Right ventricle myocardium inferior (tissue), 1 donor: ENCODE results near the gene CPA2. TPM values are rescaled to one million over a fixed set of nuclear protein-coding genes. Genes with fewer than 3 reads are reported as not detected.
"Not testable (repeated sequence)": the region's sequence is repeated elsewhere in the genome, so short reads cannot be mapped to it uniquely, and the experiment has no call there.

Source experiments
- ATAC-seq: fragments of 200-7000 bp; cut with Tn5 transposase; one replicate; pipeline ENCODE4 v1.9.1; 2020; ENCODE audit warnings: mild to moderate bottlenecking, moderate library complexity
- DNase-seq: peaks from one replicate; pipeline ENCODE4 v3.0.0; 2021; ENCODE audit errors: missing footprints
- intact Hi-C: fragments of 100-400 bp; cut with DNase I; formaldehyde crosslinking; loops from one replicate; pipeline ENCODE4 v1.11.0; 2022
- total RNA-seq: library from RNA; stranded (reverse); fragmentation: NEBNext Ultra II Directional; extraction: Animal tissue kit (Norgen Biotek cat#: 25700); gene quantifications from one replicate; pipeline ENCODE4 v1.2.1, GENCODE V29; 2021
- donor health status: DM: no; HTN: yes; CAD: no; lungs with severe emphysema.

Gene CPA2
- total RNA-seq, 1 donor from 2014 or later, result not detected

GRCh38 chr7:130299866-130300265 is 33.2 kb downstream of the CPA2 start:
- DNase-seq (no peak), ATAC-seq (no peak)
- intact Hi-C loops, result no loop called here

GRCh38 chr7:130301501-130302020 is 34.9 kb downstream of the CPA2 start:
- DNase-seq, result no peak
- ATAC-seq, result no peak
- intact Hi-C loops, result no loop called here

- no peak for DNase-seq
- no peak for ATAC-seq
Measured at GRCh38 chr7:130302649-130303048, 36.0 kb downstream of the CPA2 start.

GRCh38 chr7:130303127-130303526 is 36.5 kb downstream of the CPA2 start:
- ATAC-seq (no peak), DNase-seq (no peak)
- intact Hi-C loops, result no loop called here

More at GRCh38 chr7:130302649-130303048, 36.0 kb downstream of the CPA2 start:
- intact Hi-C loops, result no loop called here

GRCh38 chr7:130303551-130303950 is 36.9 kb downstream of the CPA2 start:
- ATAC-seq (no peak), DNase-seq (no peak)
- intact Hi-C loops, result no loop called here

- ATAC-seq (no peak), DNase-seq (no peak)
- intact Hi-C loops, result no loop called here
Measured at GRCh38 chr7:130303982-130304381, 37.3 kb downstream of the CPA2 start.

- ATAC-seq, result no peak
- no peak for DNase-seq
- intact Hi-C loops, result no loop called here
Measured at GRCh38 chr7:130304878-130305277, 38.2 kb downstream of the CPA2 start.

- intact Hi-C loops, result no loop called here
- ATAC-seq (no peak), DNase-seq (no peak)
Measured at GRCh38 chr7:130305433-130306042, 38.9 kb downstream of the CPA2 start.

- ATAC-seq, result no peak
- intact Hi-C loops, result no loop called here
- no peak for DNase-seq
Measured at GRCh38 chr7:130309986-130310385, 43.3 kb downstream of the CPA2 start.

GRCh38 chr7:130314305-130314704 is 47.6 kb downstream of the CPA2 start:
- ATAC-seq (no peak), DNase-seq (no peak)
- intact Hi-C loops, result no loop called here

- intact Hi-C loops, result no loop called here
- ATAC-seq (no peak), DNase-seq (no peak)
Measured at GRCh38 chr7:130319541-130319940, 52.9 kb downstream of the CPA2 start.

- intact Hi-C loops, DNase-seq, ATAC-seq: not testable (repeated sequence)
Measured at GRCh38 chr7:130321542-130322229, 55.0 kb downstream of the CPA2 start.

- DNase-seq, result no peak
- intact Hi-C loops, result no loop called here
- ATAC-seq, result no peak
Measured at GRCh38 chr7:130322615-130323014, 56.0 kb downstream of the CPA2 start.

GRCh38 chr7:130324306-130324943 is 57.8 kb downstream of the CPA2 start:
- ATAC-seq, result no peak
- intact Hi-C loops, result no loop called here
- no peak for DNase-seq

- intact Hi-C loops, result no loop called here
- ATAC-seq, result no peak
- DNase-seq, result no peak
Measured at GRCh38 chr7:130329681-130330080, 63.0 kb downstream of the CPA2 start.

GRCh38 chr7:130332259-130333053 is 65.8 kb downstream of the CPA2 start:
- intact Hi-C loops, result no loop called here
- ATAC-seq (no peak), DNase-seq (no peak)

- intact Hi-C loops, result no loop called here
- ATAC-seq, result no peak
- no peak for DNase-seq
Measured at GRCh38 chr7:130333832-130334231, 67.2 kb downstream of the CPA2 start.

GRCh38 chr7:130334274-130334673 is 67.6 kb downstream of the CPA2 start:
- ATAC-seq, result no peak
- intact Hi-C loops, result no loop called here
- no peak for DNase-seq

- DNase-seq (no peak), ATAC-seq (no peak)
- intact Hi-C loops, result no loop called here
Measured at GRCh38 chr7:130337410-130337971, 70.8 kb downstream of the CPA2 start.
